HepG2 (cell line): Measurements from ENCODE around the gene AXIN2. TPM values are rescaled to one million over a fixed set of nuclear protein-coding genes. Genes with fewer than 3 reads are reported as not detected.

Source experiments
- CTCF ChIP-seq: sonication (generic); formaldehyde crosslinking; IDR thresholded peaks from 2 replicates; pipeline ENCODE4 v1.5.0; 2020; ENCODE audit warnings: mild to moderate bottlenecking, missing genetic modification reagents, moderate library complexity
- ELF4 ChIP-seq: sonication (generic); formaldehyde crosslinking; IDR thresholded peaks from 2 replicates; pipeline ENCODE4 v1.5.0; 2020; ENCODE audit warnings: missing genetic modification reagents, mild to moderate bottlenecking, moderate library complexity, borderline replicate concordance
- ETV6 ChIP-seq: sonication (generic); formaldehyde crosslinking; conservative IDR thresholded peaks from 2 replicates; pipeline ENCODE4 v1.4.0; 2020; ENCODE audit warnings: missing genetic modification reagents
- FOXM1 ChIP-seq: sonication (generic); formaldehyde crosslinking; IDR thresholded peaks from 2 replicates; pipeline ENCODE4 v1.5.0; 2020; ENCODE audit warnings: missing genetic modification reagents
- GLI4 ChIP-seq: sonication (generic); formaldehyde crosslinking; IDR thresholded peaks from 2 replicates; pipeline ENCODE4 v1.5.1; 2020; ENCODE audit warnings: missing genetic modification reagents, mild to moderate bottlenecking, moderate library complexity, borderline replicate concordance
- KDM4B ChIP-seq: sonication (generic); formaldehyde crosslinking; IDR thresholded peaks from 2 replicates; pipeline ENCODE4 v1.4.0; 2020; ENCODE audit warnings: missing genetic modification reagents
- KDM5A ChIP-seq: fragments of 200-600 bp; sonication (generic); IDR thresholded peaks from 2 replicates; pipeline ENCODE4 v1.7.0; 2018; ENCODE audit warnings: antibody characterized with exemption, mild to moderate bottlenecking, low read length, borderline replicate concordance
- KLF16 ChIP-seq, 2 experiments: sonication (generic) in 1 of 2; formaldehyde crosslinking in 1 of 2; IDR thresholded peaks; 2 replicates each; pipeline versions ENCODE4 v1.6.1 to v1.8.0; 2016 to 2023; ENCODE audit warnings: missing genetic modification reagents in 2 of 2, missing compliant biosample characterization in 1 of 2
- NR2F6 ChIP-seq, 2 experiments: IDR thresholded peaks; 2 replicates each; pipeline ENCODE4 v1.6.1; 2016; ENCODE audit warnings: antibody characterized with exemption in 1 of 2, mild to moderate bottlenecking in 1 of 2
- PHF8 ChIP-seq: sonication (generic); formaldehyde crosslinking; IDR thresholded peaks from 2 replicates; pipeline ENCODE4 v1.5.0; 2020; ENCODE audit warnings: missing genetic modification reagents
- PTBP1 ChIP-seq: fragments of 200-400 bp; formaldehyde crosslinking; IDR thresholded peaks from 2 replicates; pipeline ENCODE4 v1.6.1; 2018; ENCODE audit warnings: low read length, low read depth; ENCODE audit not compliant: poor library complexity, severe bottlenecking
- SMAD1 ChIP-seq: sonication (generic); formaldehyde crosslinking; IDR thresholded peaks from 2 replicates; pipeline ENCODE4 v1.4.0; 2020; ENCODE audit warnings: missing genetic modification reagents, low read depth, mild to moderate bottlenecking, borderline replicate concordance
- SMARCE1 ChIP-seq: fragments of 450-650 bp; IDR thresholded peaks from 2 replicates; pipeline ENCODE4 v1.6.1; 2017; ENCODE audit warnings: borderline replicate concordance
- STAG1 ChIP-seq: sonication (generic); formaldehyde crosslinking; IDR thresholded peaks from 2 replicates; pipeline ENCODE4 v1.4.0; 2020; ENCODE audit warnings: missing genetic modification reagents
- SYNCRIP ChIP-seq: fragments of 200-400 bp; formaldehyde crosslinking; IDR thresholded peaks from 2 replicates; pipeline ENCODE4 v1.6.1; 2018; ENCODE audit warnings: mild to moderate bottlenecking, low read depth, low read length; ENCODE audit not compliant: insufficient read depth
- THAP11 ChIP-seq: IDR thresholded peaks from 2 replicates; pipeline ENCODE4 v1.6.1; 2016; ENCODE audit warnings: missing biosample characterization, missing genetic modification reagents
- YY1 ChIP-seq: IDR thresholded peaks from 2 replicates; pipeline ENCODE4 v1.6.1; 2011; ENCODE audit warnings: low read length, low read depth, moderate library complexity, mild to moderate bottlenecking; ENCODE audit not compliant: insufficient read depth, insufficient replicate concordance
- ZBTB26 ChIP-seq: IDR thresholded peaks from 2 replicates; pipeline ENCODE4 v1.6.1; 2016; ENCODE audit warnings: missing compliant biosample characterization, missing genetic modification reagents, borderline replicate concordance
- ZFP91 ChIP-seq: sonication (generic); formaldehyde crosslinking; IDR thresholded peaks from 2 replicates; pipeline ENCODE4 v1.9.0; 2022; ENCODE audit warnings: missing genetic modification reagents, mild to moderate bottlenecking, borderline replicate concordance
- ZNF276 ChIP-seq: sonication (generic); formaldehyde crosslinking; IDR thresholded peaks from 2 replicates; pipeline ENCODE4 v1.4.0; 2020; ENCODE audit warnings: mild to moderate bottlenecking, low read depth, missing genetic modification reagents
- ZNF567 ChIP-seq: sonication (generic); formaldehyde crosslinking; IDR thresholded peaks from 2 replicates; pipeline ENCODE4 v1.8.1; 2023; ENCODE audit warnings: mild to moderate bottlenecking, missing genetic modification reagents, borderline replicate concordance
- ZNF709 ChIP-seq: sonication (generic); formaldehyde crosslinking; IDR thresholded peaks from 2 replicates; pipeline ENCODE4 v1.5.0; 2020; ENCODE audit warnings: mild to moderate bottlenecking, missing genetic modification reagents
- polyA plus RNA-seq, 8 experiments: library from polyadenylated mRNA; depleted of rRNA in 3 of 8; stranded (reverse) in 7 of 8; unstranded in 1 of 8; fragments of >200 nt; fragmentation: Illumina TruSeq in 4 of 8; extraction: Trizol in 4 of 8; gene quantifications; 2 replicates each; pipeline versions ENCODE4 v1.2.1 to v1.2.3, GENCODE V29; 2011 to 2016; ENCODE audit warnings: low read depth in 4 of 8, missing spikeins in 1 of 8, mixed read lengths in 1 of 8; ENCODE audit not compliant: insufficient read depth in 1 of 8
- total RNA-seq, 5 experiments: library from RNA; depleted of rRNA; stranded (reverse); fragments of >200 nt; fragmentation: Illumina TruSeq; extraction: Trizol; gene quantifications; 2 replicates each; pipeline ENCODE4 v1.2.3, GENCODE V29; 2016; ENCODE audit warnings: low read depth in 1 of 5

The AXIN2 gene
- total and polyA plus RNA-seq, 2 of the 13 experiments (the other 11 are each of a cell fraction or from before 2014, with no cell fraction given), result 58.6 to 63.4 TPM

GRCh38 chr17:65560628-65561451 lies 608 bp downstream of the AXIN2 start (continued):
- TF ChIP-seq SMAD1 (CRISPR knock-in tag), result no peak
- no peak for TF ChIP-seq ELF4 (CRISPR knock-in tag)
- no peak for TF ChIP-seq CTCF (CRISPR knock-in tag)
- TF ChIP-seq ZFP91 (CRISPR knock-in tag), result no peak; the same call in 1 of the 2 replicates
- peak; percentile 57 for TF ChIP-seq PHF8 (CRISPR knock-in tag)
- TF ChIP-seq KLF16 (CRISPR knock-in tag; IDR thresholded peaks at IDR 0.05), result peak in 1 of 2 experiments; percentile 30; a peak in 1 of 4 replicates
- TF ChIP-seq FOXM1 (CRISPR knock-in tag), result no peak
- no peak for TF ChIP-seq KDM4B (CRISPR knock-in tag)
- TF ChIP-seq YY1, result peak; percentile 53
- TF ChIP-seq ZNF709 (CRISPR knock-in tag), result no peak
- 0 out of 2 replicates have a peak, but pooled peaks have one; percentile 41 for TF ChIP-seq THAP11
- no peak; the same call in 1 of the 2 replicates for TF ChIP-seq STAG1
- no peak for TF ChIP-seq GLI4 (CRISPR knock-in tag)
- no peak for TF ChIP-seq SYNCRIP
- no peak for TF ChIP-seq ZNF567 (CRISPR knock-in tag)
- TF ChIP-seq PTBP1, result no peak
- peak; percentile 7; the same call in 1 of the 2 replicates for TF ChIP-seq NR2F6 (IDR thresholded peaks at IDR 0.05)
- peak; percentile 18; the same call in 1 of the 2 replicates for TF ChIP-seq NR2F6 (CRISPR knock-in tag; IDR thresholded peaks at IDR 0.05)
- peak; percentile 30; the same call in 1 of the 2 replicates for TF ChIP-seq KDM5A
- no peak for TF ChIP-seq SMARCE1
- TF ChIP-seq ZBTB26 (CRISPR knock-in tag), result no peak; the same call in 1 of the 2 replicates
- no peak for TF ChIP-seq ZNF276 (CRISPR knock-in tag)
- TF ChIP-seq ETV6 (CRISPR knock-in tag), result no peak
